ENCODE measurements around the gene MUC20.
"Not testable (repeated sequence)": the region's sequence is repeated elsewhere in the genome, so short reads cannot be mapped to it uniquely, and the experiment has no call there.

Gene MUC20

GRCh38 chr3:195693428-195694216, 27.2 kb upstream of the MUC20 start:
- DNase-seq = no peak

GRCh38 chr3:195694217-195695076, 26.3 kb upstream of the MUC20 start:
- DNase-seq = not testable (repeated sequence)

- DNase-seq = no peak
These were observed 24.0 kb upstream of the MUC20 start for GRCh38 chr3:195696632-195697278.

- DNase-seq = no peak
These were observed 23.0 kb upstream of the MUC20 start for GRCh38 chr3:195697582-195698324.

GRCh38 chr3:195698325-195698646, 22.5 kb upstream of the MUC20 start:
- DNase-seq = no peak

GRCh38 chr3:195698647-195699387, 22.0 kb upstream of the MUC20 start:
- DNase-seq = no peak

GRCh38 chr3:195699388-195699771, 21.4 kb upstream of the MUC20 start:
- no peak for DNase-seq

- DNase-seq = no peak
These were observed 20.9 kb upstream of the MUC20 start for GRCh38 chr3:195699860-195700259.

- no peak for DNase-seq
These were observed 20.5 kb upstream of the MUC20 start for GRCh38 chr3:195700319-195700718.

- DNase-seq = no peak
These were observed 19.5 kb upstream of the MUC20 start for GRCh38 chr3:195701042-195701915.

GRCh38 chr3:195703776-195704175, 17.0 kb upstream of the MUC20 start:
- DNase-seq = no peak

- no peak for DNase-seq
These were observed 16.3 kb upstream of the MUC20 start for GRCh38 chr3:195704433-195704999.

- DNase-seq = no peak
These were observed 15.4 kb upstream of the MUC20 start for GRCh38 chr3:195705081-195705991.

GRCh38 chr3:195708061-195708460, 12.7 kb upstream of the MUC20 start:
- DNase-seq = no peak

GRCh38 chr3:195708626-195709481, 11.9 kb upstream of the MUC20 start:
- no peak for DNase-seq

GRCh38 chr3:195709676-195710085, 11.1 kb upstream of the MUC20 start:
- DNase-seq = no peak

GRCh38 chr3:195710126-195710905, 10.5 kb upstream of the MUC20 start:
- DNase-seq = not testable (repeated sequence)

All from RPMI8226 (cell line).